Panc1 (cell line): ENCODE measurements around the gene ASB16. TPM values are rescaled to one million over a fixed set of nuclear protein-coding genes. Genes with fewer than 3 reads are reported as not detected.

Experiments
- ATAC-seq: fragments of 200-7000 bp; cut with Tn5 transposase; 2 replicates; pipeline ENCODE4 v1.9.1; 2020; ENCODE audit warnings: mild to moderate bottlenecking, moderate library complexity
- BruUV-seq: library from RNA; stranded (reverse); fragments of 400-500 nt; replicated peaks from 2 replicates; lab custom pipeline; 2021; lab: Mats Ljungman, UMichigan
- CTCF ChIA-PET: fragments of 300-600 bp; sonication (Branson Sonifier 250); formaldehyde crosslinking; loops from one replicate; lab custom pipeline; 2022; ENCODE audit warnings: antibody characterized with exemption; lab: Charles Lee
- POLR2A ChIA-PET: fragments of 300-600 bp; sonication (Branson Sonifier 250); formaldehyde crosslinking; loops from one replicate; lab custom pipeline; 2022; ENCODE audit warnings: antibody characterized with exemption; lab: Charles Lee
- DNase-seq: peaks from one replicate; pipeline ENCODE4 v3.0.0-alpha.2; 2010; ENCODE audit warnings: low read depth, low spot score
- H3K27ac ChIP-seq: 2 replicates; pipeline ENCODE4 v1.5.1; 2011; ENCODE audit warnings: mild to moderate bottlenecking, low read length, inconsistent platforms
- H3K27me3 ChIP-seq: fragments of 200-500 bp; sonication (Bioruptor generic); 2 replicates; pipeline ENCODE4 v1.6.0; 2014; ENCODE audit warnings: low read length, inconsistent platforms; ENCODE audit not compliant: control insufficient read depth, insufficient read depth
- H3K36me3 ChIP-seq: fragments of 200-500 bp; sonication (Bioruptor generic); 2 replicates; pipeline ENCODE4 v1.5.1; 2014; ENCODE audit warnings: inconsistent platforms, mild to moderate bottlenecking, low read length, moderate library complexity; ENCODE audit not compliant: control insufficient read depth, insufficient read depth
- H3K4me1 ChIP-seq: 2 replicates; pipeline ENCODE4 v1.5.1; 2011; ENCODE audit warnings: inconsistent platforms, mild to moderate bottlenecking, low read length, moderate library complexity; ENCODE audit not compliant: control insufficient read depth, insufficient read depth
- H3K4me3 ChIP-seq, 2 experiments: 2 replicates each; pipeline ENCODE4 v1.5.1; 2011 to 2012; ENCODE audit warnings: low read depth in 2 of 2, low read length in 2 of 2, mild to moderate bottlenecking in 2 of 2, inconsistent platforms in 1 of 2, moderate library complexity in 1 of 2
- H3K9me3 ChIP-seq: fragments of 200-500 bp; sonication (Bioruptor generic); 2 replicates; pipeline ENCODE4 v1.5.1; 2014; ENCODE audit warnings: low read depth, mild to moderate bottlenecking, inconsistent platforms, low read length, moderate library complexity; ENCODE audit not compliant: control insufficient read depth, insufficient read depth
- POLR2AphosphoS5 ChIP-seq: IDR thresholded peaks from 2 replicates; pipeline ENCODE4 v1.6.1; 2012; ENCODE audit warnings: mild to moderate bottlenecking, low read depth, low read length, moderate library complexity
- SIN3A ChIP-seq: IDR thresholded peaks from 2 replicates; pipeline ENCODE4 v1.6.1; 2012; ENCODE audit warnings: low read depth, mild to moderate bottlenecking, low read length, moderate library complexity, borderline replicate concordance; ENCODE audit not compliant: insufficient read depth
- TCF7L2 ChIP-seq: IDR thresholded peaks from 2 replicates; pipeline ENCODE4 v1.6.1; 2011; ENCODE audit warnings: mild to moderate bottlenecking, low read depth, low read length, inconsistent platforms
- in situ Hi-C: cut with HindIII; loops from 2 replicates; pipeline ENCODE4 v1.10.0; 2016; ENCODE audit warnings: low sequenced_read_pairs, low pct_unique_long_range_greater_than_20kb
- intact Hi-C: fragments of 100-400 bp; cut with micrococcal nuclease; formaldehyde crosslinking; loops from one replicate; pipeline ENCODE4 v1.10.0; 2022; ENCODE audit not compliant: unreplicated experiment
- total RNA-seq: library from RNA; stranded (reverse); gene quantifications from one replicate; pipeline ENCODE4 v1.2.1, GENCODE V29; 2021; ENCODE audit not compliant: unreplicated experiment
- TF ChIP-seq, protein P1 (sequence below), 2 experiments: IDR thresholded peaks; 2 replicates each; pipeline ENCODE4 v1.6.1; 2011 to 2012; ENCODE audit warnings: low read depth in 2 of 2, control low read depth in 1 of 2, low read length in 1 of 2, mild to moderate bottlenecking in 1 of 2, moderate library complexity in 1 of 2; ENCODE audit not compliant: insufficient read depth in 1 of 2
- TF ChIP-seq, protein P2 (sequence below): fragments of 450-650 bp; IDR thresholded peaks from 2 replicates; pipeline ENCODE4 v1.5.1; 2017; ENCODE audit warnings: mild to moderate bottlenecking

Gene ASB16
- total RNA-seq, 1 experiment from 2014 or later: not detected

DNA sequence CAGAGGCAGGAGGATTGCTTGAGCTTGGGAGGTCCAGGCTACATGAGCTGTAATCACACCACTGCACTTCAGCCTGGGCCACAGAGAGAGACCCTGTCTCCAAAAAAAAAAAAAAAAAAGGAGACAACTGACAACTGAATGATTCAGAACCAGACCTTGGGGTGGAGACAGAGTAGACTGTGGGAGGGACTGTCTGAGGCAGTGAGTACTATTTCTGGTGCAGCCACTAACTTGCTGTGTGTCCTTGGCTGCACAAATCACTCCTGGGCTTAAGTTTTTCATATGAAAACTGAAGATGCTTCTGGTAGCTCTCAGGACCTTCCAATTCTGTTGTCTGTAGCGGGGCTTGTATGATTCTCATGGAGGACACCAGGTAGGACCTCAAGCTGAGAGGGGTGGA lies 5.8 kb downstream of the ASB16 start:
- intact Hi-C loops (no loop called here), in situ Hi-C loops (no loop called here)
- no peaks in the 10 kb centered on the region for H3K4me1 ChIP-seq
- H3K9me3 ChIP-seq: no peaks in the 10 kb centered on the region
- TF ChIP-seq POLR2AphosphoS5 (no peak), SIN3A (no peak), TCF7L2 (no peak)
- TF ChIP-seq, protein P1, sequence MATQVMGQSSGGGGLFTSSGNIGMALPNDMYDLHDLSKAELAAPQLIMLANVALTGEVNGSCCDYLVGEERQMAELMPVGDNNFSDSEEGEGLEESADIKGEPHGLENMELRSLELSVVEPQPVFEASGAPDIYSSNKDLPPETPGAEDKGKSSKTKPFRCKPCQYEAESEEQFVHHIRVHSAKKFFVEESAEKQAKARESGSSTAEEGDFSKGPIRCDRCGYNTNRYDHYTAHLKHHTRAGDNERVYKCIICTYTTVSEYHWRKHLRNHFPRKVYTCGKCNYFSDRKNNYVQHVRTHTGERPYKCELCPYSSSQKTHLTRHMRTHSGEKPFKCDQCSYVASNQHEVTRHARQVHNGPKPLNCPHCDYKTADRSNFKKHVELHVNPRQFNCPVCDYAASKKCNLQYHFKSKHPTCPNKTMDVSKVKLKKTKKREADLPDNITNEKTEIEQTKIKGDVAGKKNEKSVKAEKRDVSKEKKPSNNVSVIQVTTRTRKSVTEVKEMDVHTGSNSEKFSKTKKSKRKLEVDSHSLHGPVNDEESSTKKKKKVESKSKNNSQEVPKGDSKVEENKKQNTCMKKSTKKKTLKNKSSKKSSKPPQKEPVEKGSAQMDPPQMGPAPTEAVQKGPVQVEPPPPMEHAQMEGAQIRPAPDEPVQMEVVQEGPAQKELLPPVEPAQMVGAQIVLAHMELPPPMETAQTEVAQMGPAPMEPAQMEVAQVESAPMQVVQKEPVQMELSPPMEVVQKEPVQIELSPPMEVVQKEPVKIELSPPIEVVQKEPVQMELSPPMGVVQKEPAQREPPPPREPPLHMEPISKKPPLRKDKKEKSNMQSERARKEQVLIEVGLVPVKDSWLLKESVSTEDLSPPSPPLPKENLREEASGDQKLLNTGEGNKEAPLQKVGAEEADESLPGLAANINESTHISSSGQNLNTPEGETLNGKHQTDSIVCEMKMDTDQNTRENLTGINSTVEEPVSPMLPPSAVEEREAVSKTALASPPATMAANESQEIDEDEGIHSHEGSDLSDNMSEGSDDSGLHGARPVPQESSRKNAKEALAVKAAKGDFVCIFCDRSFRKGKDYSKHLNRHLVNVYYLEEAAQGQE (IDR thresholded peaks at IDR 0.05; ENCODE audit: insufficient read depth in 1 of 2, low read depth in 2 of 2, low read length in 1 of 2): no peak
- TF ChIP-seq, protein P2, sequence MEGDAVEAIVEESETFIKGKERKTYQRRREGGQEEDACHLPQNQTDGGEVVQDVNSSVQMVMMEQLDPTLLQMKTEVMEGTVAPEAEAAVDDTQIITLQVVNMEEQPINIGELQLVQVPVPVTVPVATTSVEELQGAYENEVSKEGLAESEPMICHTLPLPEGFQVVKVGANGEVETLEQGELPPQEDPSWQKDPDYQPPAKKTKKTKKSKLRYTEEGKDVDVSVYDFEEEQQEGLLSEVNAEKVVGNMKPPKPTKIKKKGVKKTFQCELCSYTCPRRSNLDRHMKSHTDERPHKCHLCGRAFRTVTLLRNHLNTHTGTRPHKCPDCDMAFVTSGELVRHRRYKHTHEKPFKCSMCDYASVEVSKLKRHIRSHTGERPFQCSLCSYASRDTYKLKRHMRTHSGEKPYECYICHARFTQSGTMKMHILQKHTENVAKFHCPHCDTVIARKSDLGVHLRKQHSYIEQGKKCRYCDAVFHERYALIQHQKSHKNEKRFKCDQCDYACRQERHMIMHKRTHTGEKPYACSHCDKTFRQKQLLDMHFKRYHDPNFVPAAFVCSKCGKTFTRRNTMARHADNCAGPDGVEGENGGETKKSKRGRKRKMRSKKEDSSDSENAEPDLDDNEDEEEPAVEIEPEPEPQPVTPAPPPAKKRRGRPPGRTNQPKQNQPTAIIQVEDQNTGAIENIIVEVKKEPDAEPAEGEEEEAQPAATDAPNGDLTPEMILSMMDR: no peak
- no peaks in the 10 kb centered on the region for H3K27me3 ChIP-seq
- H3K4me3 ChIP-seq: no peak overlapping the region
- ATAC-seq (no peak), DNase-seq (no peak)
- ChIA-PET POLR2A (no interaction called here), CTCF (no interaction called here)
- H3K36me3 ChIP-seq: no peaks in the 10 kb centered on the region
- BruUV-seq: no TSS peak
- H3K27ac ChIP-seq: no peak overlapping the region

DNA sequence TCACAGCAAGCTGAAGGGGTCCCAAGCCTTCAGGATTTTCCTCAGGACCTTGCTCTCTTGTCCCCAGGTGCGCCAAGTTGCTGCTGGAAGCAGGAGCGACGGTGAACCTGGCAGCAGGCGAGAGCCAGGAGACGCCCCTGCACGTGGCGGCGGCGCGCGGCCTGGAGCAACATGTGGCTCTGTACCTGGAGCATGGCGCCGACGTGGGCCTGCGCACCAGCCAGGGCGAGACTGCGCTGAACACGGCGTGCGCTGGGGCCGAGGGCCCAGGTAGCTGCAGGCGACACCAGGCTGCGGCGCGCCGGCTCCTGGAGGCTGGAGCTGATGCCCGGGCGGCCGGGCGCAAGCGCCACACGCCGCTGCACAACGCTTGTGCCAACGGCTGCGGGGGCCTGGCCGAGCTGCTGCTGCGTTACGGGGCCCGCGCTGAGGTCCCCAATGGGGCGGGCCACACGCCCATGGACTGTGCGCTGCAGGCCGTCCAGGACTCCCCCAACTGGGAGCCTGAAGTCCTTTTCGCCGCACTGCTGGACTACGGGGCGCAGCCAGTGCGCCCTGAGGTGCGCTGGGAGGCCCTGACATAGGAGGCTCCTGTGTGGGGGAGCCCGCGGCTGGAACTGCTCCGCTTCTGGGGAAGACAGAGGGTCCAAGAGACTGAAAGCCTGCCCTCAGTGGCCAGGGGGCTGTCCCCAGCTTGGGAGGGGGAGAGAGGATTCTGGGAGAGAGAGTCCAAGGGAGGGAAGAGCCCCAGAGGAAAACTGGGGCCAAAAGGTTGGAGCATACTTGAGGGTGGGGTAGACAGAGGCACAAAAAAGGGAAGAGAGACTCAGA lies 6.4 kb downstream of the ASB16 start:
- ChIA-PET POLR2A (no interaction called here), CTCF (no interaction called here)
- no peaks in the 10 kb centered on the region for H3K27me3 ChIP-seq
- intact Hi-C loops: no loop called here
- BruUV-seq: no TSS peak
- H3K9me3 ChIP-seq: no peaks in the 10 kb centered on the region
- H3K4me1 ChIP-seq: no peaks in the 10 kb centered on the region
- no peak overlapping the region for H3K27ac ChIP-seq
- no peaks in the 10 kb centered on the region for H3K36me3 ChIP-seq
- TF ChIP-seq POLR2AphosphoS5 (no peak), TCF7L2 (no peak), SIN3A (no peak)
- ATAC-seq (no peak), DNase-seq (no peak)
- no peak overlapping the region for H3K4me3 ChIP-seq
- in situ Hi-C loops: no loop called here

DNA sequence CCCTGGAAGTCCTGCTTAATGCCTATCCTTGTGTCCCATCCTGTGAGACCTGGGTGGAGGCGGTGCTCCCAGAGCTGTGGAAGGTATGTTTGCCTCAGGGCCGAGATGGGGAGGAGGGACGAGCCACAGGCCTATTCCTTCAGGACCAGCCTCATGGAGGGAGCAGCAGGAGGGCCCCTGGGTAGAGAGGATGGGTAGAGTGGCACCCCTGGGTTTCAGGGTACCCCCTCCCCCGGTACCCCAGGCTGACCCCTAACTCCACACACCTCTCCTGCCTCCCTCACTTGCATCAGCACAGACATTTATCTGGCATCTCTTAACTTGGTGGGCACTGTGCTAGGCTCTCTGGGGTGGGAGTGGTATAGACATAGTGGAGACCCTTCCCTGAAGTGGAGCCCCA lies 7.1 kb downstream of the ASB16 start:
- no peak overlapping the region for H3K4me3 ChIP-seq
- H3K36me3 ChIP-seq: no peaks in the 10 kb centered on the region
- DNase-seq (no peak), ATAC-seq (no peak)
- in situ Hi-C loops: no loop called here
- TF ChIP-seq, protein P2: no peak
- TF ChIP-seq TCF7L2 (no peak), POLR2AphosphoS5 (no peak), SIN3A (no peak)
- TF ChIP-seq, protein P1 (IDR thresholded peaks at IDR 0.05; ENCODE audit: insufficient read depth in 1 of 2, low read depth in 2 of 2, low read length in 1 of 2): no peak
- H3K27me3 ChIP-seq: no peaks in the 10 kb centered on the region
- POLR2A ChIA-PET: no interaction called here
- no peak overlapping the region for H3K27ac ChIP-seq
- CTCF ChIA-PET: no interaction called here
- intact Hi-C loops: no loop called here
- BruUV-seq: no TSS peak
- no peaks in the 10 kb centered on the region for H3K9me3 ChIP-seq
- H3K4me1 ChIP-seq: no peaks in the 10 kb centered on the region
